GM18909 (cell line): ENCODE results near the gene SCAMP5.
A peak's percentile ranks its signal among the peaks of the same experiment; 100 is the strongest.

ENCODE experiments used
- ATAC-seq: cut with Tn5 transposase; IDR thresholded peaks from one replicate; pipeline ENCODE4 v1.9.1; 2021; ENCODE audit warnings: mild to moderate bottlenecking; ENCODE audit not compliant: unreplicated experiment, poor library complexity

The SCAMP5 gene

DNA sequence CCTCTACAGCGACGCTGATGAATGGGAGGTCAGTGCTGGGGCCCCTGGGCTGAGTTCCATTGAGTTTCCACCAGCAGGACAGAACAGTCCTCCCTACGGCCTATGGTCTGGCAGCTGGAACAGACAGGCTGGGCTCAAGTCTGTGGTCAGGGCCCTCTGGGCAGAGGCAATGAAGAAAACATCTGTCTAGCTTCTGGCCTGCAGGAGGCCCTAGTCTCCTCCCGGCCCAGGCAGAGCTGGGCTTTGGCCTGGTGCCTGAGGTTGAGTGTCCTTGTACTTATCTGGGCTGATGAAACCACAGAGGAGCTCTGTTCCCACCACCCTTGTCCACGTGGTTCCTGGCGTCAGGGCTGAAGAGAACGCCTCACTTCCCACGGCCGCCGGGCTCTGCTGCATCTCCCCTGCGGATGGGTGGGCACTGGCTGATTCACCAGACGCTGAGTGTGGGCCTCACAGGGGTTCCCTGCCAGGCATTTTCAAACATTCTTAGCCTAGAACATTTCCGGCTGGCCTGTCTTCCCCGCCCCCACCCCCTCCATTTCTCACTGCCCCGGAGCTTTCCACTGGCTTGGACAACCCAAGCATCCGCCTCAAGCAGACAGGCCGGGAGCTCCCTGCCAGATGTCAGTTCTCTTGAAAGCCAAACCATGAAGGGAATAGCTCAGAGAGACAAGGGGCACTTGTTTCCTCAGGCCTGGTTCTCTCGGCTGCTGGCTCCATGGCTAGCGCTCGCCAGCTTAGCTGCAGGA, 48.3 kb downstream of the SCAMP5 start:
- peak; percentile 42 for ATAC-seq

DNA sequence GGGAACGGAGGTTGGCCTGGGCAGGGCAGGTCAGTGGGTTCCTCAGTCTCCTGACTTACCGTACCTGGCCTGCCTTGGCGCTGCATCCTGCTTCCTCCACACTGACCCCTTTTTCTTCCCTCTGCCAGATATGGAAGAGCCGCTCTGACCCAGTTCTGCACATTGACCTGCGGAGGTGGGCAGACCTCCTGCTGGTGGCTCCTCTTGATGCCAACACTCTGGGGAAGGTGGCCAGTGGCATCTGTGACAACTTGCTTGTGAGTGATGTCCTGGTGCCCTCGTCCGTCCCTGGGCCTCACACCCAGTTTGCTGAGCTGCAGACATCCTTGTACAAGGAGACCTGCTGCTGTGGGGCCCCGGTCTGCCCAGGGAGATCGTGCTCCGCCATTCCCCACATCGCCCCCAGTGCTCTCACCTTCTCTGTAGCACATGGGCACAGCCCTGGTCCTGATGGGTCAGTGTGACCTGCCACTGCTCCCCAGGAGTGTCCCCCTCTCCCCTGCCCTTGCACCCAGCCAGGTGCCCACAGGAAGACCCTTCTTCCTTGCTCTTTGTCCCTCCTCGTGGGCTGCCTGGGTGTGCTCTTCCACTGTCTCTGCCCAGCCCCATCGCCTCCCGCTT, 49.0 kb downstream of the SCAMP5 start:
- ATAC-seq = no peak

DNA sequence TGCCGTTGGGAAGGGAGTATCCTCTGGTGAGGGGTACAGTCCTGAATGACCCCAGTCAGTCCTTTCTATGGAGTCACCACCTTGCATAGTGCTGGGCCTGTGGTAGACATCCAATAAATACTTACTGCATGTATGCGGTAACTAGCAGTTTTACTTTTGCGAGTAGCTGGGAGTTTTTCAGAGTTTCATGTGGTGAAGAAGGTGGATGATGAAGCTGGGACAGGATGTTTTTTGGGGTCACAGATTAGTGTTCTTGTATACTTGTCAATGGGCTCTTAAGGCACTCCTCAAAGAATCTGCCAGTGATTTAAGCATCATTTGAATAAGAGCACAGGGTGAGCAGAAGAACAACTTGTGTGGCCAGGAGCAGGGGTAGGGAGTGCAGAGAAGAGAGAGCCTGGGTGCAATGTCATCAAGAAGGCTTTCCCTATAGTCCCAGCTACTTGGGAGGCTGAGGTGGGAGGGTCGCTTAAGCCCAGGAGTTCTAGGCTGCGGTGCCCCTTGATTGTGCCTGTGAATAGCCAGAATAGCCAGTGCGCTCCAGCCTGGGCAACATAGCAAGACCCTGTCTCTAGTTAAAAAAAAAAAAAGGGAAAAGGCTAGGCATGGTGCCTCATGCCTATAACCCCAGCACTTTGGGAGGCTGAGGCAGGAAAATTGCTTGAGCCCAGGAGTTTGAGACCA, 50.1 kb downstream of the SCAMP5 start:
- no peak for ATAC-seq

DNA sequence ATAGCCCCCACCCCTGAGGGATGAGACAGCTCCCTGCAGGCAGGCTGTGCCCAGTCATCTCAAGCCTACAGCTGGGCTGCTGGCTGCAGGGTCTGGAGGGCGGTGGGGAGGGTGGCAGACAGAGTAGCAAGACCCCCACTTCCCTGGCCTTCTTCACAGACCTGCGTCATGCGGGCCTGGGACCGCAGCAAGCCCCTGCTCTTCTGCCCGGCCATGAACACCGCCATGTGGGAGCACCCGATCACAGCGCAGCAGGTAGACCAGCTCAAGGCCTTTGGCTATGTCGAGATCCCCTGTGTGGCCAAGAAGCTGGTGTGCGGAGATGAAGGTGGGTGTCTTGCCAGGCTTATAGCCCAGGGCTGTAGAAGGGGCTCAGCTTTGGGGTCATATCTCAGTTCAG, 53.0 kb downstream of the SCAMP5 start:
- ATAC-seq = no peak

DNA sequence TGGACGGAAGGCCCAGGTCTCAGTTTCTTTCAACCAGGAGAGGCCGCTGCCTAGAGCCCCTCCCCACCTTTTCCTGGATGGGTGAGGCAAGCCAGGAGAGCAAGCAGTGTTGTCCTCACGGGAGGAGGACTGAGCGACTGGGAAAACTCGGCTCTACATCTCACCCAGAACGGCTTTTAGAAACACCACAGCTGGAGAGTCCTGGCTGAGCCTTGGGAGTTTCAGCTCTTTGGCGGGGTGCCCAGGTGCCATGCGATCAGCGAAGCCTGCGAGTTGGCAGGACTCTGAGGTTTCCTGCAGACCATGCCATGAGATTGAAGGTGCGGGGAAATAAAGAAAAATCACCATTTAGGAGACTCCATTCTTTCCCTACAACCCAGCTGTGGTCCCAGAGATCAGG, 54.0 kb downstream of the SCAMP5 start:
- ATAC-seq = no peak

DNA sequence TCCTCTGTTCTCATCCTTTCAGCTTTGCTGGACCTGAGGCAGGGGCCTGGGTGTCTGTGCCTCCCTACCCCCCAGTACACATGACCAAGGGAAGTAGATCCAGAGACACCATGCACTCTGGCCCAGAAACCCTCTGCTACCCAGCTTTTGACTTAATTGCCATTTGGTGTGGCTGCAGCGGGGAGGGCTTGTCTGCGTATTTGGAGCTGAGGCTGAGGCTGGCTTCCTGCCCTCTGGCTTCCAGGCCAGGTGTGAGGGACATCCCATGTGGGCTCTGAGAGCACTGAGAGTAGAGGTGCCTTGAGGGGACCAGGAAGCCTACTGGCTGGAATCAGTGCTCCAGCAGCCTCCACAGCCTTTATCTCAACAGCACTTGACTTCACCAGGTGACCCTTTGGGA, 54.9 kb downstream of the SCAMP5 start:
- ATAC-seq = no peak

DNA sequence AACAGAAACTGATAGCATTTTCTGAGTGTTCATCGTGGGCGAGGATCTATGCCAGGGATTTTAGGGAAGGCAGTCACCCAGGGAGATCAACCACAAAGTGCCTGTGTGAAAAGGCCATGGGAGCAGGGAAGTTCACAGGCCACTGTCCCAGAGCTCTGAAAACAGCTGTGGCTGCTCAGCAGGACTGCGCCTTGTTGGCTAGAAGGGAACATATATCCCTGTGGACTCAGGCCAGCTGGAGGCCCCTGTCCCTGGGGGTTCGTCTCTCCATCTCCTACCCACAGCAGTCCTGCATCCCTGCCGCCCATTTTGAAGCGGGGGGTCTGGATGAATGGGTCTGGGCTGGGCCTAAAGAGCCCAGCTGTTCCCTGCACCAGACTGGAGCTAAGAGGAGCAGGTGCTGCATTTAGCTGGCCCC, 55.8 kb downstream of the SCAMP5 start:
- ATAC-seq = no peak

DNA sequence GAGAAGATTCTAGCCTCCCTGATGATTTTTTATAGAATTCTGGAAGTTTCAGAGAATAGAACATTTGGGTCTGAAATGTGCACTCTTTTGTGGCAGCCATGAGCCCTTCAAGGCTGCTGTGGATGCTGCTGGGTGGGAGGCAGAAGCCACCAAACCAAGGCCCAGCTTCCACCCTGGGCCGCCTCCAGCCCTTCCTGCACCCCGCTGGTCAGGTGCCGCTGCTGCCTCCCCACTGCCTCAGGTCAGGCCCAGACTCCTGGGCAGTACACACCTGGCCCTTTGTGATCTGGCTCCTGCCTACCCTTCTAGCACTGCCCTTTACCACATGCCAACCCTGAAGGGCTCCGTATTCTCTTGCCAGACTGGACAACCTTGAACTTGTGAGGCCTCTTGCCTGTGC, 56.3 kb downstream of the SCAMP5 start:
- no peak for ATAC-seq

DNA sequence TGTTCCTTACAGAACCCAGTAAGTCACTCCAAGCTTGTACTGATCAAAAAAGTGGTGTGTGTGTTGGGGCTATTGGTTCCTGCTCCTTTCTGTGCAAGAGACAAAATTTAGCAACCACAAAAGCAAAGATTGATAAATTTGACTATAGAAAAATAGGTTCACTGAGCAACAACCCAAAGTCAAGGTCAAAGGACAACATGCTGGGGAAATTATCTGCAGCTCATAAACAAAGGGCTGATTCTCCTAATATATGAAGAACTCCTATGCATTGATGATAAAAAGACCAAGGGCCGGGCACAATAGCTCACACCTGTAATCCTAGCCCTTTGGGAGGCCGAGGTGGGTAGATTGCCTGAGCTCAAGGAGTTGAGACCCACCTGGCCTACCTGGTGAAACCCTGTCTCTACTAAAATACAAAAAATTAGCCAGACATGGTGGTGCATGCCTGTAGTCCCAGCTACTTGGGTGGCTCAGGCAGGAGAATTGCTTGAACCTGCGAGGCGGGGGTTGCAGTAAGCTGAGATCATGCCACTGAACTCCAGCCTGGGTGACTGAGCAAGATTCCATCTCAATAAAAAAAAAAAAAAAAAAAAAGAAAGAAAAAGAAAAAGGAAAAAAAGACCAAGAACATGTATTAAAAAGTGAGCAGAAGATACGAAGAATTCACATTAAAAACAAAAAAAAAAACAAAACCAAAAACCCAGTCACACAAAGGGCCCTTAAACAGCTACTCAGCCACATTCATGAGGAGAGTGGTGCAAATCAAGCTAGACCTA, 57.8 kb downstream of the SCAMP5 start:
- ATAC-seq = no peak

DNA sequence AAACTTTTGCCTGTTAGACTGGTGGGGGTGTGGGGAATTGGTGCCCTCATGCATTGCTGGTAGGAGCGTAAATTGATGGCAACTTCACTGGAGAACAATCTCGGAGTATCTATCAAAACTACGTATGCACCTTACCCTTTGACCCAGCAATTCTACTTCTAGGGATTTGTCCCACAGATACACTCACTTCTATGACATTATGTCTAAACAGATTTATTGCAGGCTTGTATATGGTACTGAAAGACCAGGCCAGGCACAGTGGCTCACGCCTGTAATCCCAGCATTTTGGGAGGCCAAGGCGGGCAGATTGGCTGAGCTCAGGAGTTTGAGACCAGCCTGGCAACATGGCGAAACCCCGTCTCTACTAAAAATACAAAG, 58.4 kb downstream of the SCAMP5 start:
- no peak for ATAC-seq

DNA sequence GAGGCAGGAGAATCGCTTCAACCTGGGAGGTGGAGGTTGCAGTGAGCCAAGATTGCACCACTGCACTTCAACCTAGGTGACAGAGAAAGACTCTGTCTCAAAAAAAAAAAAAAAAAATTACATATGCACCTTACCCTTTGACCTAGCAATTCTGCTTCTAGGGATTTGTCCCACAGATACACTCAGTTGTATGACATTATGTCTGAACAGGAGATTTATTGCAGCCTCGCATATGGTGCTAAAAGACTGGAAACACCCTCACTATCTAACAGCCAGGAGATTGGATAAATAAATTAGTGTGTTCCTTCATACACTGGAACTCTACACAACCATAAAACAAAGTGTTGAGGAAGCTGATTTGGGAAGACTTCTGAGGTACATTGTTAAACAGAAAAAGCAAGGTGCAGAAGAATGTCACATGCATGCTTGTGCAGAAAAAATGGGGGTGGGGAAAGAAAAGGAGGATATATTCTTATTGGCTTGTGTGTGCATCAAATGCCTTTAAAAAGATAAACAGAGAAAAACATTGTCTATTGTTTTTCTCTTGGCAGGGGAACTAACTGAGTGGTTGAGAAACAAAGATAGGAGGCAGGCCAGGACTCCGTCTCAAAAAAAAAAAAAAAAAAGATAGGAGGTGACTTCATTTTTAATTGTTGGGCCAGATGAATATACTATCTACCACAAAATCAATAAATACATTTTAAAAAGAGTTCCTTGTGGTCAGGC, 59.0 kb downstream of the SCAMP5 start:
- no peak for ATAC-seq

DNA sequence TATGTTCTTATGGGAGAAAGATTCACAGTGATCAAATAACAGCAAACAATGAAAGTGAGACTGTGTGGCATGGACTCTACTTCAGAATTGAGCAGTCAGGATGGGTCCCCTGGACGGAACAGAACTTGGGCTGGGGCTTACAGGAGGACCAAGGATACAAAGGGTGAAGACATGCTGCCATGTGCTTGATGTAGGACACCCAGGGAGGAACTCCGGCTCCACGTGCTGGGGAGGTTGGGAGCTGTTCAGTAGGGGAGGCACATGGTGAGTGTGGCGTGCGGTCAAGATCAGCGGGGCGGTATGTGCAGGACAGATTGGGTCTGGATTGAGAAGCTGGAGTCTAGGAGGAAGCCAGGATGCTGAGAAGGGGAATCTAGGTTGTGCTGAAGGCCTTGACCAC, 60.7 kb downstream of the SCAMP5 start:
- no peak for ATAC-seq

DNA sequence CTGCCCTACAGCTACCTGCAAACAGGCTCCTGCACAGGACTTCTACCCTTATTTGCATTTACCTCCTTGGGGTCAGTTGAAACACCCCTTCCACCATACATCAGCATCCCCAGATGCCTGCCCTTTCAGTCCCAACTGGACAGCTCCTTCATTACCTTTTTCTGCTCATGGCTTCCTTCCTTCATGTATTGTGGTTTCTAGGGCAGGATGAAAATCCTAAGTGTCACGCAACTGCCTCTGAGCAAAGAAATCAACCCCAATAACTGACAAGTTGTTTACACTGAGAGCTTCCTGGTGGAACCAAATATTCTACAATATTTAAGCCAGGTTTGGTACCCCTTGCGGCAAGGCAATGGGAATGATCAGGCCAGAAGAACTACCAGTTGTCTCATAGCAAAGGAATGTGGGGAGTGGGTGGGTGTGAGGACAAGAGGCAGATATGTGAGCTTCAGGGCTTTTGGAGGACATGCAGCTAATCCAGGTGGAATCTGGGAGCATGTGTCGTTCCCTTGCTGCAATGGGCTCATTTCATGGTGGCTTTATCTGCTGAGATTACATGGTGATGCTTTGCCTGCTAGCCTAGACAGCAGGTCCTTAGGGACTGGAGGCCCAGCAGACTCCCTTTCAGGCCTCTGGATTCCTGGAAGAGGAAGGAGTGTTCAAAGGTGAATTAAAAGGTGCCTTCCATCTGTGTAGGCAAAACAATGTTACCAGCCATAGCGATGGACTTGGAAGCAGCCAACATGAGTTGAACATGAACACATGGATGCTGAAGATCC, 63.0 kb downstream of the SCAMP5 start:
- ATAC-seq = no peak

DNA sequence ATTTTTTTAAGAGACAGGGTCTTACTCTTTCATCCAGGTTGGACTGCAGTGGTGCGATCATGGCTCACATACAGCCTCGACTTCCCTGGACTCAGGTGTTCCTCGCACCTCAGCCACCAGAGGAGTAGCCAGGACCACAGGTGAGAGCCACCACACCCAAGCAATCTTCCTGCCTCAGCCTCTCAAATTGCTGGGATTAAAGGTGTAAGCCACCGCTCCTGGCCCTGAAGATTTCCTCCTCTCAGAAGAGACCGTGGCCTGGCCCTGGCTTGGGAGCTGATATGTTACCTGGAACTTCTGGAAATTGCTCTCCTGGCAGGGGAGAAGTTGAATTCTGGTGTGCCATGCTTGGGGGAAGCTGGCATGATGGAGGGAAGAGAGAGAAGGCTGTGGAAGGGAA, 64.2 kb downstream of the SCAMP5 start:
- no peak for ATAC-seq

DNA sequence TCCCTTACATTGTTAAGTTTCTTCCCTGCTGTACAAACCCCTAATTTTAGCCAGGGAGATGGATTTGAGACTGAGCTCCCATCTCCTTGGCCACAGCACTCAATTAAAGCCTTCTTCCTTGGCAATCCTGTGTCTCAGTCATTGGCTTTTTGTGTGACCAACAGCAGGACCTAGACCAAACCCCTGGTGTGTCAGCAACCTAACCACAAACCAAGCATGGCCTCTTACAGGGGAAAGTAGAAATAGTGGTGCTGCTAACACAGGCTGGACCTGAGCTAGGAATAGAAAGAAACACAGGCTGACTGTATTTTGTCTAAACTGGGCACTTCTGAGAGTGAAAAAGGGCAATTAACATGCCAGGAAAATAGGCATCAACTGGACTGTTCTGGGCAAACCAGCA, 65.9 kb downstream of the SCAMP5 start:
- peak; percentile 62 for ATAC-seq

DNA sequence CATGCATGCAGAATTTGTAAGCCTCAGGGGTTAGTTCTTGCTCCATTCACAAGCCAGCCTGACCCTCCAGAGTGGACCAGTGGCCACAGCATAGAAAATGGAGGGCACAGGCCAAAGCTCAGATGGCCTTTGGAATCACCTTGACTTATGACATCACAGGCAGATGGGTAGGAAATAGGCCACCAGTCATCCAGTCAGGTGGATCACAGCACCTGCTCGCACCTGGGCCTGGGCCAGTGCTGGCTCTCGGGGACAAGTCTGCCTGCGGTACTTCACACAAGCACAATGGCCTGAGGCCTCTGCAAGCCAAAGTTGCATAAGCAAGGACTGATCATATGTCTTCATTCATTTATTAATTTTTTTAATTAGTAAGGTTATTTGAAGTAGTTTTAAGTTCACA, 67.3 kb downstream of the SCAMP5 start:
- no peak for ATAC-seq

DNA sequence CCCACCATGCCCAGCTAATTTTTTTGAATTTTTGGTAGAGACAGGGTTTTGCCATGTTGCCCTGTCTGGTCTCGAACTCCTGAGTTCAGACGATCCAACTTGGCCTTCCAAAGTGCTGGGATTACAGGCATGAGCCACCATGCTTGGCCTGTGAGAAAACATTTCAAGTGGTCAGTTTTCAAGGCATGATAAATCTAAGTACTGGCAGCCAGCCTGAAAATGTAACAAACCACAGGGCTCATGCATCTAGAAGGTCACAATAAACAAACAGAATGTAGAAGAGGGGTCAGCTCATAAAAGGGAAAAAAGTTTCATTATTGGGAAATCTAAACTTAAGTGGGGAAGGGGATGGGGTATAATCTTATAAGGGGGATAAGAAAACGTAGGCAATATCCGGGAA, 68.0 kb downstream of the SCAMP5 start:
- ATAC-seq = no peak

DNA sequence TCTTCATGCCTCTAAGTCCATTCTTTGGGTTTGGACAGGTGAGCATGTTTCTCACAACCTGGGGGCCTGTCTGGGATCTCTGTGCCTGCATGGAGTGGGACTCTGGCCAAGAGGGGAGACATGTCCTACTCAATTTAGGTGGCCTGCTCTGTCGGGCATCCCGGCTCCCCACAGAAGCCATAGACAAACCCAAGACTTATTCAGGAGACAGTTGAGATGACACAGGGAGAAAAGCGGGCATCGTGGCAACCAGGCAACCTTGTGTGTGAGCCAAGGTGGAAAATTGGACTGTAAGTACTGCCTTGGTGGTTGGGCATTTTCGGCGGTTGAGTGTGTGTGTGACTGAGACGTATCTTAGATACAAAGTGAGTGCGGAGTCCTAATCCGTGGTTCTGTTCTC, 68.5 kb downstream of the SCAMP5 start:
- no peak for ATAC-seq

DNA sequence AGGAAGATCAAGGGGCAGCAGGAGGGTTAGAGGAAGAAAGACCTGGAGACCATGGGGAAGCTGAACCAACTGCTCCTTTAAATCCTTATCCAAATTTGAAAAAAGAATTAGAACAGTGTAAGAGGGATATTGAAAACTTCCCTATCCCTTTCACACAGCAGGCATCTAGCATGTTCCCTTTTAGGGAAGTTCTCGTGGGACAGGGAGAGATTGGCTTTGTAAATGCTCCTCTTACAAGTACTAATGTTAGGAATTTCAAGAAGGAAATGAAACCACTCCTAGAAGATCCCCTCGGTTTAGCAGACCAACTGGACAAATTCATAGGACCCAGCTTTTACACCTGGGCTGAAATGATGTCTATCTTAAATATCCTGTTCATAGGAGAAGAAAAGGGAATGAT, 69.5 kb downstream of the SCAMP5 start:
- no peak for ATAC-seq

DNA sequence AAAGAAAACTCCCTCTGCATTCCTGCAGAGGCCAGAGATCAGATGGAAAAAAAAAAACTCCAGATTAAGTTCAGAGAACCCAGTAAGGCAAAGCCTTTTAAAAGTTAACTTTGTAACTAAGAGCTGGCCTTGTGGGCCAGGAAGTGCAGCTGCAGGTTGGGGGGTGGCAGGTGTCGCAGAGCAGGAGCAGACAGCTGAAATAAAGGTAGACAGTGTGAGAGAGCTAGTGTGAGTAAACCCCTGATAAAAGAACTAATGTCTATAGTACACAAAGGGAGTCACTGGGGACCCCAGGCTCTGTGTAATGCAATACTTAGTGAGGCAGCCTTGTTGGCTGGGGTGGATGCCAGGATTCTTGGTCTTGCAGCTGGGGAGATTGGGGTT, 70.1 kb downstream of the SCAMP5 start:
- no peak for ATAC-seq
